HepG2 (cell line): ENCODE results near the gene CASZ1. TPM values are rescaled to one million over a fixed set of nuclear protein-coding genes. Genes with fewer than 3 reads are reported as not detected.

ENCODE experiments used
- ATAC-seq: fragments of 200-7000 bp; cut with Tn5 transposase; 3 replicates; pipeline ENCODE4 v1.9.1; 2020; ENCODE audit warnings: mild to moderate bottlenecking, moderate library complexity
- BruUV-seq: library from RNA; stranded (reverse); fragments of 400-500 nt; replicated peaks from 2 replicates; lab custom pipeline; 2021; lab: Mats Ljungman, UMichigan
- CTCF ChIA-PET: fragments of 300-600 bp; formaldehyde crosslinking; extraction: SDS; loops from one replicate; lab custom pipeline; 2021; ENCODE audit warnings: low total read pairs, inconsistent platforms, low intra/inter-chr PET ratio; lab: Yijun Ruan, JAX
- POLR2A ChIA-PET: fragments of 350-600 bp; sonication (Branson Sonifier 250); formaldehyde crosslinking; loops from one replicate; lab custom pipeline; 2020; ENCODE audit warnings: antibody characterized with exemption, inconsistent platforms; lab: Yijun Ruan, JAX
- DNase-seq: peaks from one replicate; pipeline ENCODE4 v3.0.0-alpha.2; 2015; ENCODE audit warnings: low spot score
- FAIRE-seq: peaks from 3 replicates; lab custom pipeline; 2011; peaks lifted over from hg19 to GRCh38; lab: Jason Lieb, UNC
- H2AFZ ChIP-seq: one replicate; pipeline ENCODE4 v1.6.1; 2011; ENCODE audit warnings: low read length, inconsistent platforms
- H3K27ac ChIP-seq: fragments of 300-600 bp; 3 replicates; pipeline ENCODE4 v1.8.0; 2011; ENCODE audit warnings: mixed run types, mild to moderate bottlenecking, mixed read lengths, low read length, inconsistent platforms; ENCODE audit not compliant: insufficient read depth; ENCODE audit errors: extremely low read length
- H3K27me3 ChIP-seq, 2 experiments: fragments of 200-600 bp in 1 of 2; 2 replicates in 1 of 2; 3 replicates in 1 of 2; pipeline versions ENCODE4 v1.6.0 to v1.8.0; 2011; ENCODE audit warnings: low read length in 2 of 2, mild to moderate bottlenecking in 2 of 2, moderate library complexity in 2 of 2, inconsistent platforms in 1 of 2; ENCODE audit not compliant: insufficient read depth in 2 of 2, control insufficient read depth in 1 of 2
- H3K36me3 ChIP-seq, 2 experiments: fragments of 200-600 bp in 1 of 2; replicated peaks in 1 of 2; 2 replicates in 1 of 2; 3 replicates in 1 of 2; pipeline versions ENCODE4 v1.5.1 to v1.8.0; 2011; ENCODE audit warnings: low read length in 2 of 2, inconsistent platforms in 1 of 2; ENCODE audit not compliant: insufficient read depth in 2 of 2, control insufficient read depth in 1 of 2
- H3K4me1 ChIP-seq: 2 replicates; pipeline ENCODE4 v1.5.1; 2012; ENCODE audit warnings: low read length, inconsistent platforms; ENCODE audit not compliant: insufficient read depth
- H3K4me2 ChIP-seq: 2 replicates; pipeline ENCODE4 v1.6.0; 2011; ENCODE audit warnings: low read depth, low read length, inconsistent platforms
- H3K4me3 ChIP-seq, 3 experiments: fragments of 200-600 bp in 1 of 3; sonication (generic), shearing (Covaris generic) in 1 of 3; replicated peaks in 1 of 3; 2 replicates each; pipeline ENCODE4 v1.5.1; 2011 to 2016; ENCODE audit warnings: low read length in 3 of 3, inconsistent platforms in 2 of 3, low read depth in 2 of 3, mild to moderate bottlenecking in 2 of 3, control low read depth in 1 of 3, mixed read lengths in 1 of 3; ENCODE audit not compliant: insufficient read depth in 1 of 3
- H3K79me2 ChIP-seq: one replicate; pipeline ENCODE4 v1.6.1; 2011; ENCODE audit warnings: low read length, inconsistent platforms; ENCODE audit not compliant: insufficient read depth
- H3K9ac ChIP-seq: 2 replicates; pipeline ENCODE4 v1.6.0; 2011; ENCODE audit warnings: mild to moderate bottlenecking, low read depth, low read length, inconsistent platforms; ENCODE audit not compliant: insufficient read depth
- H3K9me3 ChIP-seq: 2 replicates; pipeline ENCODE4 v1.5.1; 2012; ENCODE audit warnings: mild to moderate bottlenecking, low read length
- H4K20me1 ChIP-seq: 2 replicates; pipeline ENCODE4 v1.6.0; 2011; ENCODE audit warnings: inconsistent platforms, mild to moderate bottlenecking, low read length, moderate library complexity; ENCODE audit not compliant: insufficient read depth
- ATF1 ChIP-seq: IDR thresholded peaks from 2 replicates; pipeline ENCODE4 v1.6.1; 2016; ENCODE audit warnings: mild to moderate bottlenecking, control low read depth
- JDP2 ChIP-seq: sonication (generic); formaldehyde crosslinking; IDR thresholded peaks from 2 replicates; pipeline ENCODE4 v1.8.1; 2022; ENCODE audit warnings: missing genetic modification reagents, borderline replicate concordance
- REL ChIP-seq: sonication (generic); formaldehyde crosslinking; conservative IDR thresholded peaks from 2 replicates; pipeline ENCODE4 v1.8.0; 2022; ENCODE audit warnings: mild to moderate bottlenecking, missing genetic modification reagents, moderate library complexity
- TSC22D2 ChIP-seq: sonication (generic); formaldehyde crosslinking; IDR thresholded peaks from 2 replicates; pipeline ENCODE4 v1.5.1; 2020; ENCODE audit warnings: missing genetic modification reagents, mild to moderate bottlenecking, borderline replicate concordance
- U2AF1 ChIP-seq: fragments of 200-400 bp; formaldehyde crosslinking; optimal IDR thresholded peaks from 2 replicates; pipeline ENCODE3; 2017; ENCODE audit warnings: mild to moderate bottlenecking, low read depth, low read length
- ZMAT5 ChIP-seq: sonication (generic); formaldehyde crosslinking; IDR thresholded peaks from 2 replicates; pipeline ENCODE4 v1.5.0; 2020; ENCODE audit warnings: mild to moderate bottlenecking, low read depth, missing genetic modification reagents, borderline replicate concordance
- ZNF543 ChIP-seq: sonication (generic); formaldehyde crosslinking; IDR thresholded peaks from 2 replicates; pipeline ENCODE4 v1.4.0; 2020; ENCODE audit warnings: mild to moderate bottlenecking, missing genetic modification reagents
- WGBS: methylation state at CpG from one replicate; pipeline ENCODE4 v1.1.6; 2017; ENCODE audit warnings: low lambda C conversion rate; 5-methylcytosine and 5-hydroxymethylcytosine counted together
- in situ Hi-C: cut with HindIII; loops from 2 replicates; pipeline ENCODE4 v1.10.0; 2017; ENCODE audit warnings: low pct_unique_long_range_greater_than_20kb; ENCODE audit not compliant: extremely low pct_ligation_motif_present
- intact Hi-C: fragments of 100-400 bp; cut with micrococcal nuclease; formaldehyde crosslinking; loops from one replicate; pipeline ENCODE4 v1.10.0; 2022; ENCODE audit not compliant: unreplicated experiment
- polyA plus RNA-seq, 8 experiments: library from polyadenylated mRNA; depleted of rRNA in 3 of 8; stranded (reverse) in 7 of 8; unstranded in 1 of 8; fragments of >200 nt; fragmentation: Illumina TruSeq in 4 of 8; extraction: Trizol in 4 of 8; gene quantifications; 2 replicates each; pipeline versions ENCODE4 v1.2.1 to v1.2.3, GENCODE V29; 2011 to 2016; ENCODE audit warnings: low read depth in 4 of 8, missing spikeins in 1 of 8, mixed read lengths in 1 of 8; ENCODE audit not compliant: insufficient read depth in 1 of 8
- total RNA-seq, 5 experiments: library from RNA; depleted of rRNA; stranded (reverse); fragments of >200 nt; fragmentation: Illumina TruSeq; extraction: Trizol; gene quantifications; 2 replicates each; pipeline ENCODE4 v1.2.3, GENCODE V29; 2016; ENCODE audit warnings: low read depth in 1 of 5
- TF ChIP-seq, protein P1 (sequence below): sonication (generic); formaldehyde crosslinking; IDR thresholded peaks from 2 replicates; pipeline ENCODE4 v1.8.0; 2022; ENCODE audit warnings: missing genetic modification reagents, mild to moderate bottlenecking, moderate library complexity, borderline replicate concordance
- TF ChIP-seq, protein P2 (sequence below): sonication (generic); formaldehyde crosslinking; IDR thresholded peaks from 2 replicates; pipeline ENCODE4 v1.9.0; 2022; ENCODE audit warnings: missing genetic modification reagents, mild to moderate bottlenecking, borderline replicate concordance

The CASZ1 gene
- total and polyA plus RNA-seq, 2 of the 13 experiments (the other 11 are each of a cell fraction or from before 2014, with no cell fraction given): 1.9 to 3.7 TPM

DNA sequence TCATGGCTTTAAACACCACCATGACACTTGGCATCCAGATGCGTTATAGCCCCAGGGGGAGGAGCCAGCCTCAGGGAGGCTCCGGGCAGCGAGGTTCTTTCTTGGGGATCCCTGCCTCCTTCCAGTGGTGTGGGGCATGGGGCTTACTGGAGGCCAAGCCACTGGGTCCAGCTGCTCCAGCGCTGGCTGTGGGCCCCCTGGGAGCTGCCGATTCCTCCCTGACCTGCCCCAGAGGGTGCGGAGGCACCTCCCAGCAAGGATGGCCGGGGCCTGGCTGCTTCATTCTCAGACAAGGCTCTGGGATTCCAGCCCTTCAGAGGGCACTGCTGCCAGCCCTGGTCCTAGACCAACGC is 162.4 kb downstream of the CASZ1 start:
- CTCF ChIA-PET: no interaction called here
- FAIRE-seq (no peak), DNase-seq (no peak), ATAC-seq (no peak)
- intact Hi-C loops: no loop called here
- TF ChIP-seq ZMAT5 (CRISPR knock-in tag) (no peak), ZNF543 (CRISPR knock-in tag) (no peak), ATF1 (CRISPR knock-in tag) (no peak), U2AF1 (no peak), JDP2 (CRISPR knock-in tag) (no peak), TSC22D2 (CRISPR knock-in tag) (no peak), REL (CRISPR knock-in tag) (no peak)
- TF ChIP-seq, protein P1, sequence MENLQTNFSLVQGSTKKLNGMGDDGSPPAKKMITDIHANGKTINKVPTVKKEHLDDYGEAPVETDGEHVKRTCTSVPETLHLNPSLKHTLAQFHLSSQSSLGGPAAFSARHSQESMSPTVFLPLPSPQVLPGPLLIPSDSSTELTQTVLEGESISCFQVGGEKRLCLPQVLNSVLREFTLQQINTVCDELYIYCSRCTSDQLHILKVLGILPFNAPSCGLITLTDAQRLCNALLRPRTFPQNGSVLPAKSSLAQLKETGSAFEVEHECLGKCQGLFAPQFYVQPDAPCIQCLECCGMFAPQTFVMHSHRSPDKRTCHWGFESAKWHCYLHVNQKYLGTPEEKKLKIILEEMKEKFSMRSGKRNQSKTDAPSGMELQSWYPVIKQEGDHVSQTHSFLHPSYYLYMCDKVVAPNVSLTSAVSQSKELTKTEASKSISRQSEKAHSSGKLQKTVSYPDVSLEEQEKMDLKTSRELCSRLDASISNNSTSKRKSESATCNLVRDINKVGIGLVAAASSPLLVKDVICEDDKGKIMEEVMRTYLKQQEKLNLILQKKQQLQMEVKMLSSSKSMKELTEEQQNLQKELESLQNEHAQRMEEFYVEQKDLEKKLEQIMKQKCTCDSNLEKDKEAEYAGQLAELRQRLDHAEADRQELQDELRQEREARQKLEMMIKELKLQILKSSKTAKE (CRISPR knock-in tag): no peak
- TF ChIP-seq, protein P2, sequence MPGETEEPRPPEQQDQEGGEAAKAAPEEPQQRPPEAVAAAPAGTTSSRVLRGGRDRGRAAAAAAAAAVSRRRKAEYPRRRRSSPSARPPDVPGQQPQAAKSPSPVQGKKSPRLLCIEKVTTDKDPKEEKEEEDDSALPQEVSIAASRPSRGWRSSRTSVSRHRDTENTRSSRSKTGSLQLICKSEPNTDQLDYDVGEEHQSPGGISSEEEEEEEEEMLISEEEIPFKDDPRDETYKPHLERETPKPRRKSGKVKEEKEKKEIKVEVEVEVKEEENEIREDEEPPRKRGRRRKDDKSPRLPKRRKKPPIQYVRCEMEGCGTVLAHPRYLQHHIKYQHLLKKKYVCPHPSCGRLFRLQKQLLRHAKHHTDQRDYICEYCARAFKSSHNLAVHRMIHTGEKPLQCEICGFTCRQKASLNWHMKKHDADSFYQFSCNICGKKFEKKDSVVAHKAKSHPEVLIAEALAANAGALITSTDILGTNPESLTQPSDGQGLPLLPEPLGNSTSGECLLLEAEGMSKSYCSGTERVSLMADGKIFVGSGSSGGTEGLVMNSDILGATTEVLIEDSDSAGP (CRISPR knock-in tag): no peak
- no CpG with 5 or more reads among the region's 8 CpGs for WGBS
- BruUV-seq: no TSS peak
- H3K36me3 ChIP-seq: peaks cover 0 to 7% of the 10 kb centered on the region in 2 experiments; a peak in 1 of 5 replicates
- in situ Hi-C loops: no loop called here
- H3K9ac ChIP-seq: no peak overlapping the region
- POLR2A ChIA-PET: no interaction called here
- H4K20me1 ChIP-seq: no peaks in the 10 kb centered on the region
- H3K4me2 ChIP-seq: no peak overlapping the region
- no peak overlapping the region for H3K4me3 ChIP-seq
- no peak overlapping the region for H3K27ac ChIP-seq
- H3K27me3 ChIP-seq: no peaks in the 10 kb centered on the region; a peak in 1 of 5 replicates
- H3K9me3 ChIP-seq: no peaks in the 10 kb centered on the region
- no peaks in the 10 kb centered on the region for H3K4me1 ChIP-seq
- no peaks in the 10 kb centered on the region for H3K79me2 ChIP-seq
- H2AFZ ChIP-seq: no peak overlapping the region
